GM19395 (cell line): ENCODE results near the gene CLCF1.
A peak's percentile ranks its signal among the peaks of the same experiment; 100 is the strongest.
"Not testable (repeated sequence)": the region's sequence is repeated elsewhere in the genome, so short reads cannot be mapped to it uniquely, and the experiment has no call there.

ENCODE experiments used
- ATAC-seq: cut with Tn5 transposase; IDR thresholded peaks from one replicate; pipeline ENCODE4 v1.9.1; 2021; ENCODE audit warnings: mild to moderate bottlenecking, moderate library complexity; ENCODE audit not compliant: unreplicated experiment

CLCF1 gene

DNA sequence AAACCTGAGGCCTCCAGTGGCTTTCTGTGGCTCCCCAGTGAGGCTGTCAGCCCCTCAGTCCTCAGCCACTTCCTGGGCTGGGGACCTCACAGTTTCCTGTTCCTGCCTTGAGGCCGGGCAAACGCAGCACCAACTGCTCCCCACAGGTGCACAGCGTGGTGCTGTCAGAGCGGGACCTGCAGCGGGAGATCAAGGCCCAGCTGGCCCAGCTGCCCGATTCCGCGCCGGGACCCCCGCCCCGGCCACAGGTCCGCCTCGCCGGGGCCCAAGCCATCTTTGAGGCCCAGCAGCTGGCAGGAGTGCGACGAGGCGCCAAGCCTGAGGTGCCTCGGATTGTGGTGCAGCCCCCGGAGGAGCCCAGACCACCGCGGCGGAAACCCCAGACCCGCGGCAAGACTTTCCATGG lies 35.9 kb upstream of the CLCF1 start:
- peak; percentile 63 for ATAC-seq

DNA sequence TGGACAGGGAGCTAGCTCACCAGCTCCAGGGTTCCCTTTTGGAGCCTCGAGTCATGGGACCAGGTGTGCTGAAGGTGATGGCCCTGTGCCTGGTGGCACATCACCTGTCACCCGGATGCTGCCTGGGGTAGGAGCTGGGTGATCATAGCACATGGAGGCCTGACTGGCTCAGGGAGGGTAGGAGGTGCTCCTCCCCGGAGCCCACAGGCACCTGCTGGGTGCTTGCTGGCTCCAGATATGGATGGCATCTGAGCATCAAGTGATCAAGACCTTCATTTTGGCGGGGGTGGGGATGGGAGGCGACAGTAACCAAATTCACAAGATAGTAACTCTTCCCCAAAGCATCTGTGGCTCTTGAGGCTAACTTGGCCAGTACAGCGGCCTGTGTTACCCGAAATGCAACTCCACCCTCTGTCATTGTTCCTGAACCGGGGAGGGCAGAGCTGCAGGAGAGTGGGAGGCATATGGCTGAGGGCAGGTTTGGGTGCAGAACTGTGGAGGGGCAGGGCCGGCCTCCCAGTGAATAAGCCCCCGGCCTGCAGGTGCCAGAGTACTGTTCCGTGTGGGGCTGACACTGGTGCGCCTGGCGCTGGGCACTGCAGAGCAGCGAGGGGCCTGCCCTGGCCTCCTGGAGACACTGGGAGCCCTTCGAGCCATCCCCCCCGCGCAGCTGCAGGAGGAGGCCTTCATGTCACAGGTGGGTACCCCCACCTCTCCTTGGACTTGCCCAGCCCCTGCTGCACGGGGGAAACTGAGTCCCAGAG lies 35.2 kb upstream of the CLCF1 start:
- ATAC-seq = no peak

DNA sequence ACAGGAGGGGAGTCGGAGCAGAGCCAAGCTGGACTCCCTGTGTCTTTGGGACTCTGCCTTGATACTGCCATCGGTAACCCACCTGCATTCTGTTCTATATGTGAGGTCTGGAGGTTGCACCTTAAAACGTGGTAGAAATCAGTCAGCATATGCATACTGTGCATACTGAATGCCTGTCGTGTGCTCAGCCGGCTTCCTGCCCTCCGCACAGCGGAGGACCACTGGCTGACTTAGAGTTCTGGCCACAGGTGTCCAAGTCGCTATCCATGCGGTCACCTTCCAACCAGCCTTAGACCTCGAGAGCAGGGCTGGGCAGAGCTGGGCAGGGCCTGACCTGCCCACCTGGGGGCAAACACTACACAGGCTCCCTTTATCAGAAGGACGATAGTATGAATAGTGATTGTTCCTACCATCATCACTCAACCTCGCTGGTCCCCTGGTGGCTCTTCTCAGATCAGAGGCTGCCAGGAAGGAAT lies 34.3 kb upstream of the CLCF1 start:
- no peak for ATAC-seq

DNA sequence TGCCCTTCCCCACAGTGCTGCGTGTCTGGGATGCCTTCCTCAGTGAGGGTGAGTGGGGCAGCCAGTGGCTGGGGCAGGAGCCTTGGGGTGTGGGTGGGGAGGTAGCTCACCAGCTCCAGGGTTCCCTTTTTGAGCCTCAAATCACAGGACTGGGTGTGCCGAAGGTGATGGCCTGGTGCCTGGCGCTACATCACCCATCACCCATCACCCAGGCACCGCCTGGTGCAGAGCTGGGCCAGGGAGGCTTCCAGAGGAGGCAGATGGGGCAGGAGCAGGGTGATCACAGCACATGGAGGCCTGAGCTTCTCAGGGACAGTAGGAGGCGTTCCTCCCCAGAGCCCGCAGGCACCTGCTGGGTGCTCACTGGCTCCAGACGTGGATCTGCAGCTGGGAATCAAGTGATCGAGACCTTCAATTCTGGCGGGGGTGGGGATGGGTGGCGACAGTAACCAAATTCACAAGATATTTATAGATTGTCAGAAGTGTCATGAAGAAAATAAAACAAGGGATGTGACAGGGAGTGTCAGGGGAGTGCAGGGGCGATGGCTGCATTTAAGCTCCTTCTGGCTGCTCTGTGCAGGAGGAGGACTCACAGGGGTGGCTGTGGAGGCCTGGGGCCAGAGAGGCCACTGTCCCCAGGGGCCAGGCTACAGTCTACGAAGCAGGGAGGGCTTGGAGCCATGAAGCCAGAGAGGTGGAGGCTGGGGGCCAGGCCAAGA lies 33.7 kb upstream of the CLCF1 start:
- no peak for ATAC-seq

DNA sequence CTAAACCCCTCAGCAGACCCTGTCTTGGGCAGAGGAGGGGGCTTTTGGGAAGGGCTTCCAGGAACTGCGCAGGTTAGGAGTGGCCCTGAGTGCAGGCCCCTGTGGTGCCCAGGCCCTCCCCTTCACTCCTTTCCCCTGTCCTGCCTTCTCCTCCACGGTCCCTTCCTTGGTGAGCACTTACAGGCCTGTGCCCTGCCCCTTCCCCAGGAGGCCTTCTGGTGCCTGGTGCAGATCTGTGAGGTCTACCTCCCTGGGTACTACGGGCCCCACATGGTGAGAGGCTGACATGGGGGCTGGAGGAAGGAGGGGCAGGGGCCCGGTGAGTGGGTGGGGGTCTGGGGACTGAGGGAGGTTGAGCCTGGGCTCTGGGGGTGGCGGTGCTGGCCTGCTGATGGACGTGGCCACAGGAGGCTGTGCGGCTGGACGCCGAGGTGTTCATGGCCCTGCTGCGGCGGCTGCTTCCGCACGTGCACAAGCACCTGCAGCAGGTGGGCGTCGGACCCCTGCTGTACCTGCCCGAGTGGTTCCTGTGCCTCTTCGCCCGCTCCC lies 33.1 kb upstream of the CLCF1 start:
- ATAC-seq = no peak

DNA sequence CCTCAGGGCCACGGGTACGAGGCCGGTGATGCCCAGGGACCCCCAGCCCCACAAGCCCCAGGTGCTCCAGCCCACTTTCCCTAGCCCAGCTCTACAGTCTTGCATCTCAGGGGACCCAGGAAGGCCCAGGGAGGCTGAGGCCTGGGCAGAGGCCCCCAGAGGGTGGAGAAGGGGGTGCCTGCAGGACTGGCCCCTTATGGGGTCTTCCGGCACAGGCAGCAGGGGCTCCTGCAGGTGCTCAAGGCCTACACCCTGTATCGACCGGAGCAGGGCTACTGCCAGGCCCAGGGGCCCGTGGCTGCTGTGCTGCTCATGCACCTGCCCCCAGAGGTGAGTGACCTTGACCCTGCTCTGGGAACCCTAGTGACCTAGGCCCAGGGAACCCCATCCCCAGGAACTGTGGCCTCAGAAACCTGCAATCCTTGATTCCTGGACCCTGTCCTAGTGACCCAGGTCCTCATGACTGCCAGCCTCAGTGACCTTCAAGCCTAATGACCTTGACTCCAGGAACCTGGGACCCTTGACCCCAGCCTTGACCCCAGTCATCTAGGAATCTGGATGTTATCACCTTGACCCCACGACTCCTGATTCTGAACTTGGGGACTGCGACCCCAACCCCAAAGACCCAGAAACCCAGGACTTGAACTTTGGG lies 32.4 kb upstream of the CLCF1 start:
- ATAC-seq = no peak

DNA sequence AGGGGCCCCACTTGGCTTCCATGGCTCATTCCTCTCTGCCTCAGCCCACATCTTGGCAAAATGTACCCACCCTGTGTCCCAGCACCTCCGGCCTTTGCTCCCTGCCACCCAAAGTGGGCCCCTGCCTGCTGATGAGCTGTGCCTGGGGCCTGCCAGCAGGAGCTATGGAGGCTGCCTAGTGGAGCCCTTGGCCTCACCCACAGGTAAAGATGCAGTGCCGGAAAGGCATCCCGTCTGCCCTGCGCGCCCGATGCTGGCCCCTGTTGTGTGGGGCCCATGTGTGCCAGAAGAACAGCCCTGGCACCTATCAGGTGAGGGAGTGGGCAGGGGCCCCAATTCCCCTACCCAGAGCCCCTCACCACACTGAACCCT lies 31.8 kb upstream of the CLCF1 start:
- no peak for ATAC-seq

DNA sequence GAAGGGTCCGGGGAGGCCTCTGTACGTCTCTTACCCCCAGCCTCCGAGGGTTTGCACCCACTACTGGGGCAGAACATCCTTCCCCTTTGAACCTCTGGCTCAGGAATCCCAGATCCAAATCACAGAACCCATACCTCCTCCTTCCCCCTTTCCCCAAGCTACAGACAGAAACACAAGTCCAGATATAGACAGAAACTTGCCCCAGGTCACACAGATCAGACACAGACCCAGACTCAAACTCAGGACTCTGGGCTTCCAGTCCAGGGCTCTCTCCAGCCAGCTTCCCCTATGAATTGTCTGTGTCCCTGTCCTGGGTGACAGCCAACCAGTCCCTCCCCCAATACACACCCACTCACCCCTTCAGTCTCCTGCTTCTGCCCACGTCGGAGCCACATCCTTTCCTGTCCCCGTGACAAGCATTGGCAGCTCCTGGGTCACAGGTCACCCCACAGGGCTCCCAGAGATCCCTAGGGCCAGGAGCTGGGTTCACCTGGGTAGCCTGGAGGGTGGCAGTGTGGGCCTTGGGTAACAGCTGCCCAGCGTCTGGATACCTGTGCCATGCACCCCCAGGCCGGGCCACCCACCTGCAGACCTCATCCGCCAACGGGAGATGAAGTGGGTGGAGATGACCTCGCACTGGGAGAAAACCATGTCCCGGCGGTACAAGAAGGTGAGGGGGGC lies 31.3 kb upstream of the CLCF1 start:
- no peak for ATAC-seq

DNA sequence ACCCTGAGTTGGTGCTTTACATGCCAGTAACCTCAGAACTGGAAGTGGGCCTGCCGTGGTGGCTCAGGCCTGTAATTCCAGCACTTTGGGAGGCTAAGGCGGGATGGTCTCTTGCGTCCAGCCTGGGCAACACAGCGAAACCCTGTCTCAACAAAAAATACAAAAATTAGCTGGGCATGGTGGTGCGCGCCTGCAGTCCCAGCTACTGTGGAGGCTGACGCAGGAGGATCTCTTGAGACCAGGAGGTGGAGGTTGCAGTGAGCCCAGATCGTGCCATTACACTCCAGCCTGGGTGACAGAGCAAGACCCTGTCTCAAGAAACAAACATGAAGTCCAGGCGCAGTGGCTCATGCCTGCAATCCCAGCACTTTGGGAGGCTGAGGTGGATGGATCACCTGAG lies 29.7 kb upstream of the CLCF1 start:
- not testable (repeated sequence) for ATAC-seq

DNA sequence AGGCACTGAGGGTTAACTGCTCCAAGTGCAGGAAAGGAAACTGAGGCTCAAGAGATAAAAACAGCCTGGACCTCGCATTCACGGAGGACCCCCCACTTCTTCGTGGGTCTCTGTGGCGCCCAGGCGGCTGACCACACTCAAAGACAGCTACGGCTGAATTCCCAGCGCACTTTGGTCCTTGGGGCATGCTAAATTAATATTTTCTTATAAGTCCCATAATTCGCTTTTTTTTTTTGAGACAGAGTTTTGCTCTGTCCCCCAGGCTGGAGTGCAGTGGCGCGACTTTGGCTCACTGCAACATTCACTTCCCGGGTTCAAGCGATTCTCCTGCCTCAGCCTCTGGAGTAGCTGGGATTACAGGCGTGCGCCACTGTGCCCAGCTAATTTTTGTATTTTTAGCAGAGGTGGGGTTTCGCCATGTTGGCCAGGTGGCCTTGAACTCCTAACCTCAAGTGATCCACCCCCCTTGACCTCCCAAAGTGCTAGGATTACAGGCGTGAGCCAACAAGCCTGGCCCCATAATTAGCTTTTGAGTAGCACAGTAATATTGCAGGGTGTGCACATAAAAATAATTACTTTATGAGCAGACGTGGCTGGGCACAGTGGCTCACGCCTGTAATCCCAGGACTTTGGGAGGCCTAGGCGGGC lies 28.9 kb upstream of the CLCF1 start:
- ATAC-seq = not testable (repeated sequence)

DNA sequence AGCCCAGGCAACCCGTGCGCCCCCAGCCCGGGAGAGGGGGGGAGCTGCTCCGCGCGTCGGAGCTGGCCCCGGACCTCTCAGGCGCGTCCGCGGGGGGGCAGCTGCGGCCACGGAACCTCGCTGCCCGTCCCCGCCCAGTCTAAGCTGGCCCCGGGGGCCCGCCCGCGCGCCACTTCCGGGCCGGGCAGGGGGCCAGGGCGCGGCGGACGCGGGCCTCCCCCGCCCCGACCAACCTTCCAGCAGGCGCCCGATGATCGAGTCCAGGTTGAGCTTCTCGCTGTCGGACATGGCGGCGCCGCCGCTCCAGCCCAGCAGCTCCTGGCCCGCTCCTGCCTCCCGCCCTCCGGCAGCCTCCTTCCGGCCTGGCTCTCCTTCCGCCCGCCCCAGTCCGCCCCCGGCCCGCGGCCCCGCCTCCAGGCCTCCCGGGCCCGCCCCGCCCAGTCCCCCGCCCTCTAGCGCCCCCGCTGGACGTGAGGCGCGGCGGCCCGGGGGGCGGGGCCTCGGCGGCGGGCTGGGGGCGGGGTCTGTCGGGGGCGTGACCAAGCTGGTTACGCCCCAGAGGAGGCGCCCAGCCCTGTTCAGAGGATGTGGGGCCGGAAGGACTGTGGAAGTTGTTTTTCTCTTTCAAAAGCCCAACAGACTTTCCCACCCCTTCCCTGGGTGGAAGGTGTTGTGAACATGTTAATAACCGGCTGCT lies 28.2 kb upstream of the CLCF1 start, which contains the start of gene PPP1CA:
Gene PPP1CA, minus strand, starts transcription at position 364 of the 697 bp plus-strand sequence. Its CDS starts 76 bp downstream, at position 288.
- ATAC-seq = peak; percentile 63

DNA sequence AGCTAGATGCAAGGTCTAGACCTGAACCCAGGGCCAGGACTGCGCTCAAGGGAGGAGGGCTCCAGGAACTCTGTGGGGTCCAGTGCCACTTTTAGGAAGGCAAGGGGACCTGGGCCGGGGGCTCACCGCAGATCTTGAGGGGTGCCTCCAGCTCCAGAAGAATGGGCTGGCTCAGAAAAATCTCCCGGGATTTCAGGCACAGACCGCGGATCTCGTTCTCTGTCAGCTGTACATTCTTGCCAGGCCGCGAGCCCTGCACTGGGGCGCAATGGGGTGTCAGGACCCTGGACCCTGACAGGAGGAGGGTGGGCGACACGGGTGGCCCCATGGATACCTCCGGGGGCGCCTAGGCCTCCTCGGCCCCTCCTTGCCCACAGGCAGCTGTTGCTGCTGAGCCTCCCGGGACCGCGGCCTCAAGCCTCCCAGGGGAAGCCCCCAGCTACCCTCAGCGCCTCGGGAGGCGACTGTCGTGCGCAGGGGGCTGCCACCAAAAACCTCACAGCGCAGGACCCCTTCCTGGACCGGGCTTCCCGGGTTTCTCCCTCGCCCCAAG lies 27.6 kb upstream of the CLCF1 start:
- ATAC-seq = peak; percentile 21

DNA sequence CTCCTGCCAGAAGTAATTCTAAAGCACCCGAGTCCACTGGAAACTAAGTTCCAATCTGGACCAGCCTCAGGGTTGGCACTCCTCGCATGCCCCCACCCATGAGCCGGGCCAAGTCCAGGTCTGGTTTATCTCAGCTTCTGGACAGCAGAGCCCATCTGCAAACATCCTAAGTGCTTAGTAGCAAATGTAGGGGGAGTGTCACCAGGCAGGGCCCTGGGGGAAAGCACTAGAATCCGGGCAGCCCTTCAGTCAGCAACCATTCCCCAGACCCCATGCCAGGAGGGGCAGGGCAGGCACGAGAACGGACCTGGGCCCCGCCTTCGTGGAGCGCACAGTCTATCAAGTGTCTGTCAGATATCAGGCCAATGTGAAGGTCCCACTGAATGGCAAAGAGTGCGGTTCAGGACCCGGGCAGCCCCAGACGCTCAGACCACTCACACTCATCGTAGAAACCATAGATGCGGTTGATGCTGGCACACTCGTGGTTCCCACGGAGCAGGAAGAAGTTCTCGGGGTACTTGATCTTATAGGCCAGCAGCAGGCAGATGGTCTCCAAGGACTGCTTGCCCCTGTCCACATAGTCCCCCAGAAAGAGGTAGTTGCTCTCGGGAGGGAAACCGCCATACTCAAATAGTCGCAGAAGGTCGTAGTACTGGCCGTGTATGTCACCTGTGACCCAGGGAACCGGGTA lies 27.0 kb upstream of the CLCF1 start:
- no peak for ATAC-seq

DNA sequence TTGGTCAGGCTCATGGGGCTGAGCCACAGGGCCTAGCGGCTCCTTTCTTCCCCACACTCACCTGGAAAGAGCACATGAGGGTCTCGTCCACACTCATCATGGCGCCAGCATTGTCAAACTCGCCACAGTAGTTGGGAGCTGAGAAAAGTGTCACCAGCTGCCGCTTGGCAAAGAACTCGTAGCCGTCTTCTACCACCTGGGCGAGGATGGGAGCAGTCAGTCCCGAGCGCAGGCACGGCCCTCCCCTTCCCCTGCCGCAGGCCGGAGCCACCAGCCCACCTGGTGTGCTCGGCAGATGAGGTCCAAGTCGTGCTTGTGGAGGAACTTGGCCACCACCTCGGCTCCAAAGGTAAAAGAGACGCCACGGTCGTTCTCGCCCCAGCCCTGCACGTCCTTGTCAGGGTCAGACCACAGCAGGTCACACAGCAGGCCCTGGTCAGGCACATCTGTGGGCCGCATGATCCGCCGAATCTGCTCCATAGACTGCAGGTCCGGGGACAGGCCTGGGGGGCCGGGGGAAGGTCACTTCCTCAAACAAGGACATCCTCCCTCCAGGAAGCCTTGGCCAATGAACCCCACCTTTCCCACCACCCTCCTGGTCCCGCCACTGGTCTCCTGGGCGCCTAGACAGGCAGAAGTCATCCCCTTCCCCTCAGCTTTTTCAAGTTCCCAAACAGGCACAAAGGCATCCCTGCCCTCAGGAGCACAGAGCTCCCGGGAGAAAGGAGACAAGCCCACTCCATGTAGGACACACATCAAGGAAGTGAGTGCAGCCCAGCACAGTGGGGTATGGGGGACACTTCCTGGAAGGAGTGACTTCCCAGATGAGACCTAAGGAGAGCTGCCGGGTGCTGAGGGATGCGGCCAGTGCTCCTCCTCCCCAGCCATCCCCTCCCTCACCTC lies 25.5 kb upstream of the CLCF1 start:
- ATAC-seq = no peak

DNA sequence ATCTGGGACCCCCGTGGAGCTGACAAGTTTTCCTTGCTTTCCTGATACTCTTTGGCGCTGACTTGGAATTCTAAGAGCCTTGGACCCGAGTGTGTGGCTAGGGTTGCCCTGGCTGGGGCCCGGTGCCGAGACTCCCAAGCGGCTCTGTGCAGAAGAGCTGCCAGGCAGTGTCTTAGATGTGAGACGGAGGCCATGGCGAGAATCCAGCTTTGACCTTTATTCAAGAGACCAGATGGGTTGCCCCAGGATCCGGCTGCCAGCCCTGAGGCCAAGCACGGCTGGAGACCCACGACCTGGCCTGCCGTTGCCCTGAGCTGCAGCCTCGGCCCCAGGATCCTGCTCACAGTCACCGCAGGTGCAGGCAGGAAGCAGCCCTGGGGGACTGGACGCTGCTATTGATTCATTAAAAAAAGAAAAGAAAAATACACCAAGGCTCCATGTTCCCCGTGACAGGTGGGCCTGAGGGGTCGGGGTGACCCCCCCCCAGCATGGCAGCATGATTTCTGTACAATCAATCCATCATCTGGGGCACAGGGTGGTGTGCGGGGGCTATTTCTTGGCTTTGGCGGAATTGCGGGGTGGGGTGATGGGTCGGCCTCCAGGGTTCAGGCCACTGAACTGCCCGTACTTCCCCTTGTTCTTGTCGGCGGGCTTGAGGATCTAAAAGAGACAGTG lies 24.7 kb upstream of the CLCF1 start:
- ATAC-seq = no peak

DNA sequence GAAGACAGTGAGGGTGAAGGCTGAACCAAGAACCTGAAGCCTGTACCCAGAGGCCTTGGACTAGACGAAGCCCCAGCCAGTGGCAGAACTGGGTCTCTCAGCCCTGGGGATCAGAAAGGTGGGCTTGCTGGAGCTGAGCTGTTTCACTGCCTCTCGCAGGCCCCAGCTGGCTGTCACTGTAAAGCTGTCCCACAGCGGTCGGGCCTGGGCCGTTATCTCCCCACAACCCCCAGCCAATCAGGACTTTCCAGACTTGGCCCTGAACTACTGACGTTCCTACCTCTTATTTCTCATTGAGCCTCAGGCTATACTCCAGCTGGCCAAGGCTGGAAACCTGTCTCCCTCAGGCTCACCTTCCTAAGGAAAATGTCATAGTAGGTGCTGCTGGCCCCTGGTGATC lies 24.1 kb upstream of the CLCF1 start:
- ATAC-seq = no peak
